Liver (tissue), 3 donors: ENCODE measurements around the gene AZGP1.

Experiments
- RAD21 ChIP-seq, 2 donors: IDR thresholded peaks; 2 replicates each; pipeline ENCODE4 v1.6.1; 2016; ENCODE audit warnings: antibody characterized with exemption in 2 of 2, mild to moderate bottlenecking in 2 of 2
- SP1 ChIP-seq: IDR thresholded peaks from 2 replicates; pipeline ENCODE4 v1.6.1; 2018; ENCODE audit warnings: antibody characterized with exemption, mild to moderate bottlenecking
- TAF1 ChIP-seq: conservative IDR thresholded peaks from 2 replicates; pipeline ENCODE4 v1.6.1; 2016; ENCODE audit warnings: antibody characterized with exemption, mild to moderate bottlenecking
- YY1 ChIP-seq: IDR thresholded peaks from 2 replicates; pipeline ENCODE4 v1.6.1; 2016; ENCODE audit warnings: antibody characterized with exemption, mild to moderate bottlenecking
- TF ChIP-seq, protein P1 (sequence below): fragments of 150-350 bp; IDR thresholded peaks from 2 replicates; pipeline ENCODE4 v1.5.1; 2017; ENCODE audit warnings: improper control_type of control experiment, low read depth, low read length; ENCODE audit not compliant: missing input control
- TF ChIP-seq, protein P2 (sequence below): IDR thresholded peaks from 2 replicates; pipeline ENCODE4 v1.6.1; 2016; ENCODE audit warnings: antibody characterized with exemption
- TF ChIP-seq, protein P3 (sequence below): IDR thresholded peaks from 2 replicates; pipeline ENCODE4 v1.6.1; 2016; ENCODE audit warnings: antibody characterized with exemption, mild to moderate bottlenecking
- TF ChIP-seq, protein P4 (sequence below): IDR thresholded peaks from 2 replicates; pipeline ENCODE4 v1.6.1; 2016; ENCODE audit warnings: antibody characterized with exemption
- TF ChIP-seq, protein P5 (sequence below): IDR thresholded peaks from 2 replicates; pipeline ENCODE4 v1.6.1; 2016; ENCODE audit warnings: antibody characterized with exemption
- donor health status: healthy.
- donor health status: healthy.

DNA sequence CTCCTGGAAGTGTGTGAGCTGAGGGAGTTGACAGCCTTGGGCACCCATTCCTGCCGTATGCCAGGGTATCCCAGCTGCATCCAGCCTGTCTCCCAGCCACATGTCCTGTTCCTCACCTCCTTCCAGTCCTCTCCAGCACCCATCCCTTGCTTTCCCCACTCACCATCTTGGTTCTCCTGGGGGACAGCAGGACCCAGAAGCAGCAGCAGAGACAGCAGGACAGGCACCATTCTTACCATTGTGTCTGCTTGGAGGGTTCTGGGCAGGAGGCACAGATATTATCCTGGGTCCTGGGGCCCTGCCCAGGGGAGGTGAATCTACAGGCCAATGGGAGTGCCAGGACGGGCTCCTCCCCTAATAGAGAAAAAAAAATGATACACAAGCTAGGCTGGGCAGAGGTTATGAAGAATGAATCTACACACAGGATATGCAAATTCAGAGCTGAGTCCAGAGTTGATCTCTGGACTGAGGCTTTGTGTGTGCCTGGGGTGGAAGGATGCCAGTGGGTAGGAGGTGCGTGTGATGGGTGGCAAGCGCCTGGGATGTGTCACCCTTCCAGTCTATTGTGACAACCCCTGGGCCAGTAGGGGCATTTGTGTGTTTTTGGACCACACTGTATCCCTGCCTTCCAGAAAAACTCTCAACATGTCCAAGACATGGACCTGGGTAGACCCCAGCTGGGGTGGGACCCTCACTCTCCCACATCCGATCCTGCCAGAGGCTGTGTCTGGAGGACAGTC, at the start of gene AZGP1:
- peak in 1 of 2 donors; percentile 28 for TF ChIP-seq RAD21 (IDR thresholded peaks at IDR 0.05)
- TF ChIP-seq, protein P1, sequence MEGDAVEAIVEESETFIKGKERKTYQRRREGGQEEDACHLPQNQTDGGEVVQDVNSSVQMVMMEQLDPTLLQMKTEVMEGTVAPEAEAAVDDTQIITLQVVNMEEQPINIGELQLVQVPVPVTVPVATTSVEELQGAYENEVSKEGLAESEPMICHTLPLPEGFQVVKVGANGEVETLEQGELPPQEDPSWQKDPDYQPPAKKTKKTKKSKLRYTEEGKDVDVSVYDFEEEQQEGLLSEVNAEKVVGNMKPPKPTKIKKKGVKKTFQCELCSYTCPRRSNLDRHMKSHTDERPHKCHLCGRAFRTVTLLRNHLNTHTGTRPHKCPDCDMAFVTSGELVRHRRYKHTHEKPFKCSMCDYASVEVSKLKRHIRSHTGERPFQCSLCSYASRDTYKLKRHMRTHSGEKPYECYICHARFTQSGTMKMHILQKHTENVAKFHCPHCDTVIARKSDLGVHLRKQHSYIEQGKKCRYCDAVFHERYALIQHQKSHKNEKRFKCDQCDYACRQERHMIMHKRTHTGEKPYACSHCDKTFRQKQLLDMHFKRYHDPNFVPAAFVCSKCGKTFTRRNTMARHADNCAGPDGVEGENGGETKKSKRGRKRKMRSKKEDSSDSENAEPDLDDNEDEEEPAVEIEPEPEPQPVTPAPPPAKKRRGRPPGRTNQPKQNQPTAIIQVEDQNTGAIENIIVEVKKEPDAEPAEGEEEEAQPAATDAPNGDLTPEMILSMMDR: no peak
- peak; percentile 99 for TF ChIP-seq TAF1
- TF ChIP-seq, protein P2, sequence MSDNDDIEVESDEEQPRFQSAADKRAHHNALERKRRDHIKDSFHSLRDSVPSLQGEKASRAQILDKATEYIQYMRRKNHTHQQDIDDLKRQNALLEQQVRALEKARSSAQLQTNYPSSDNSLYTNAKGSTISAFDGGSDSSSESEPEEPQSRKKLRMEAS: peak; percentile 56
- peak; percentile 98 for TF ChIP-seq SP1
- TF ChIP-seq, protein P3, sequence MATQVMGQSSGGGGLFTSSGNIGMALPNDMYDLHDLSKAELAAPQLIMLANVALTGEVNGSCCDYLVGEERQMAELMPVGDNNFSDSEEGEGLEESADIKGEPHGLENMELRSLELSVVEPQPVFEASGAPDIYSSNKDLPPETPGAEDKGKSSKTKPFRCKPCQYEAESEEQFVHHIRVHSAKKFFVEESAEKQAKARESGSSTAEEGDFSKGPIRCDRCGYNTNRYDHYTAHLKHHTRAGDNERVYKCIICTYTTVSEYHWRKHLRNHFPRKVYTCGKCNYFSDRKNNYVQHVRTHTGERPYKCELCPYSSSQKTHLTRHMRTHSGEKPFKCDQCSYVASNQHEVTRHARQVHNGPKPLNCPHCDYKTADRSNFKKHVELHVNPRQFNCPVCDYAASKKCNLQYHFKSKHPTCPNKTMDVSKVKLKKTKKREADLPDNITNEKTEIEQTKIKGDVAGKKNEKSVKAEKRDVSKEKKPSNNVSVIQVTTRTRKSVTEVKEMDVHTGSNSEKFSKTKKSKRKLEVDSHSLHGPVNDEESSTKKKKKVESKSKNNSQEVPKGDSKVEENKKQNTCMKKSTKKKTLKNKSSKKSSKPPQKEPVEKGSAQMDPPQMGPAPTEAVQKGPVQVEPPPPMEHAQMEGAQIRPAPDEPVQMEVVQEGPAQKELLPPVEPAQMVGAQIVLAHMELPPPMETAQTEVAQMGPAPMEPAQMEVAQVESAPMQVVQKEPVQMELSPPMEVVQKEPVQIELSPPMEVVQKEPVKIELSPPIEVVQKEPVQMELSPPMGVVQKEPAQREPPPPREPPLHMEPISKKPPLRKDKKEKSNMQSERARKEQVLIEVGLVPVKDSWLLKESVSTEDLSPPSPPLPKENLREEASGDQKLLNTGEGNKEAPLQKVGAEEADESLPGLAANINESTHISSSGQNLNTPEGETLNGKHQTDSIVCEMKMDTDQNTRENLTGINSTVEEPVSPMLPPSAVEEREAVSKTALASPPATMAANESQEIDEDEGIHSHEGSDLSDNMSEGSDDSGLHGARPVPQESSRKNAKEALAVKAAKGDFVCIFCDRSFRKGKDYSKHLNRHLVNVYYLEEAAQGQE: peak; percentile 96
- TF ChIP-seq, protein P4, sequence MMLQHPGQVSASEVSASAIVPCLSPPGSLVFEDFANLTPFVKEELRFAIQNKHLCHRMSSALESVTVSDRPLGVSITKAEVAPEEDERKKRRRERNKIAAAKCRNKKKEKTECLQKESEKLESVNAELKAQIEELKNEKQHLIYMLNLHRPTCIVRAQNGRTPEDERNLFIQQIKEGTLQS: peak; percentile 82
- TF ChIP-seq, protein P5, sequence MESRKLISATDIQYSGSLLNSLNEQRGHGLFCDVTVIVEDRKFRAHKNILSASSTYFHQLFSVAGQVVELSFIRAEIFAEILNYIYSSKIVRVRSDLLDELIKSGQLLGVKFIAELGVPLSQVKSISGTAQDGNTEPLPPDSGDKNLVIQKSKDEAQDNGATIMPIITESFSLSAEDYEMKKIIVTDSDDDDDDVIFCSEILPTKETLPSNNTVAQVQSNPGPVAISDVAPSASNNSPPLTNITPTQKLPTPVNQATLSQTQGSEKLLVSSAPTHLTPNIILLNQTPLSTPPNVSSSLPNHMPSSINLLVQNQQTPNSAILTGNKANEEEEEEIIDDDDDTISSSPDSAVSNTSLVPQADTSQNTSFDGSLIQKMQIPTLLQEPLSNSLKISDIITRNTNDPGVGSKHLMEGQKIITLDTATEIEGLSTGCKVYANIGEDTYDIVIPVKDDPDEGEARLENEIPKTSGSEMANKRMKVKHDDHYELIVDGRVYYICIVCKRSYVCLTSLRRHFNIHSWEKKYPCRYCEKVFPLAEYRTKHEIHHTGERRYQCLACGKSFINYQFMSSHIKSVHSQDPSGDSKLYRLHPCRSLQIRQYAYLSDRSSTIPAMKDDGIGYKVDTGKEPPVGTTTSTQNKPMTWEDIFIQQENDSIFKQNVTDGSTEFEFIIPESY: peak; percentile 66
- TF ChIP-seq YY1: peak; percentile 59
